Activated CD8-positive, alpha-beta T cell treated with anti-CD3 and anti-CD28 coated beads for 36 hours (primary cell): Measurements from ENCODE around the gene ACAA2. TPM values are rescaled to one million over a fixed set of nuclear protein-coding genes. Genes with fewer than 3 reads are reported as not detected.

ENCODE experiments used
- ATAC-seq: fragments of 200-7000 bp; cut with Tn5 transposase; one replicate; pipeline ENCODE4 v1.10.0; 2021; ENCODE audit warnings: mild to moderate bottlenecking, moderate library complexity
- CTCF ChIA-PET: fragments of 350-600 bp; sonication (Branson Sonifier 250); formaldehyde crosslinking; loops from one replicate; lab custom pipeline; 2021; ENCODE audit warnings: antibody characterized with exemption; lab: Charles Lee
- POLR2A ChIA-PET: fragments of 350-600 bp; sonication (Branson Sonifier 250); formaldehyde crosslinking; loops from one replicate; lab custom pipeline; 2021; ENCODE audit warnings: antibody characterized with exemption; lab: Charles Lee
- DNase-seq: peaks from one replicate; pipeline ENCODE4 v3.0.0-alpha.2; 2020
- H3K27ac Mint-ChIP-seq: one replicate; pipeline ENCODE4 v1.8.0; 2021; ENCODE audit warnings: mild to moderate bottlenecking, mixed read lengths
- H3K27me3 Mint-ChIP-seq: one replicate; pipeline ENCODE4 v1.8.0; 2021; ENCODE audit warnings: mixed read lengths
- H3K36me3 Mint-ChIP-seq: one replicate; pipeline ENCODE4 v1.8.0; 2021; ENCODE audit warnings: low read depth, mixed read lengths
- H3K4me1 Mint-ChIP-seq: one replicate; pipeline ENCODE4 v1.8.0; 2021; ENCODE audit warnings: low read depth, mixed read lengths
- H3K4me3 Mint-ChIP-seq: one replicate; pipeline ENCODE4 v1.8.0; 2021; ENCODE audit warnings: mild to moderate bottlenecking, moderate library complexity, mixed read lengths
- H3K9me3 Mint-ChIP-seq: one replicate; pipeline ENCODE4 v1.8.0; 2021; ENCODE audit warnings: mixed read lengths
- intact Hi-C: fragments of 100-400 bp; cut with micrococcal nuclease; formaldehyde crosslinking; loops from one replicate; pipeline ENCODE4 v1.10.0; 2022
- total RNA-seq, 2 experiments: library from RNA; stranded (reverse); gene quantifications; one replicate each; pipeline ENCODE4 v1.2.3, GENCODE V29; 2021
- TF ChIP-seq, protein P1 (sequence below): fragments of 200-600 bp; IDR thresholded peaks from one replicate; pipeline ENCODE4 v1.8.0; 2022; ENCODE audit warnings: antibody characterized with exemption, mild to moderate bottlenecking

ACAA2 gene, protein sequence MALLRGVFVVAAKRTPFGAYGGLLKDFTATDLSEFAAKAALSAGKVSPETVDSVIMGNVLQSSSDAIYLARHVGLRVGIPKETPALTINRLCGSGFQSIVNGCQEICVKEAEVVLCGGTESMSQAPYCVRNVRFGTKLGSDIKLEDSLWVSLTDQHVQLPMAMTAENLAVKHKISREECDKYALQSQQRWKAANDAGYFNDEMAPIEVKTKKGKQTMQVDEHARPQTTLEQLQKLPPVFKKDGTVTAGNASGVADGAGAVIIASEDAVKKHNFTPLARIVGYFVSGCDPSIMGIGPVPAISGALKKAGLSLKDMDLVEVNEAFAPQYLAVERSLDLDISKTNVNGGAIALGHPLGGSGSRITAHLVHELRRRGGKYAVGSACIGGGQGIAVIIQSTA
- 10 to 100 TPM; 83.3 to 84.6 TPM for total RNA-seq

DNA sequence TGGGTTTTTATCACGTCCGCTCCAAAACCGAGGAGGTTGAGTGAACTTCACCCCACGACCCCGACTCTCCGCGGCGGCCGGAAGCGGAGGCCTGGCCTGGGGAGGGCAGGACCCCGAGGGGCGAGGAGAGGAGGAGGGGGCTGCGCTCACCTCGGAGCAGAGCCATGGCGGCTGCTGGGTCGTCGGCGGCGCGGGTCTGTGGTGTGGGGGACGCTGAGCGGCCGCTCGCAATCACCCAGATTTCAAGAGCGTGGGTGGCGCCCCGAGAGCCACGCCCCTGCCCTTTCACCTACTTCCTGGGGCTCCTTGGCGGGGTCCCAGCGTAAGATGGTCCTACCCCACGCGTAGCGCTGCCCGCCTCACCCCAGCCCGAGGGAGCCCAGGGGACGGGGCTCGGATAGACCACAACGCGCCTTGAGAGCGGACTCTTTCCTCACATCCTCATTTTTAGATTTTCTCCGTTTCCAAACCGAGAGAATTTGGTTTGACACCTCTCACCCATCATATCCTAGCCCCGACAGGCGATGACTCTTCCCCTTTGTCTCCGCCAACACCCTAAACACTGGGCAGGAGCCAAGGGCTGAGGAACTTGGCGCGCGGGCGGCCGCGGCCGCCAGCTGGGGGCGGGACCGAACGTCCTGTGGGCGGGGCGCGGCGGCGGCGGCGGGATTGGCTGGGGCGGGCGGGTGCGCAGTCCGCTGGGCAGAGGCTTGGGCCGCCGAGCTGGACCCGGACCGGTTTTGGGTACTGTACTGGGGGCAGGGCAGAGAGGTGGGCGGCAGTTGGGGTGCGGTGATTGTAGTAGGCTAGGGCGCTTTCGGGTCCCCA, at the start of gene ACAA2:
Gene ACAA2 (minus strand): TSS at position 215 of the 828 bp plus-strand sequence. CDS start 49 bp downstream, at position 166.
- intact Hi-C loops: no loop called here
- Mint-ChIP-seq H3K36me3 (peaks cover 37% of the 10 kb centered on the region), H3K27me3 (no peaks in the 10 kb centered on the region), H3K4me1 (peaks cover 47% of the 10 kb centered on the region), H3K4me3 (peak within 1 kb of the TSS; percentile 97), H3K27ac (peak within 1 kb of the TSS; percentile 100), H3K9me3 (peaks cover 11% of the 10 kb centered on the region)
- DNase-seq (peak; percentile 88), ATAC-seq (peak; percentile 90)
- TF ChIP-seq, protein P1, sequence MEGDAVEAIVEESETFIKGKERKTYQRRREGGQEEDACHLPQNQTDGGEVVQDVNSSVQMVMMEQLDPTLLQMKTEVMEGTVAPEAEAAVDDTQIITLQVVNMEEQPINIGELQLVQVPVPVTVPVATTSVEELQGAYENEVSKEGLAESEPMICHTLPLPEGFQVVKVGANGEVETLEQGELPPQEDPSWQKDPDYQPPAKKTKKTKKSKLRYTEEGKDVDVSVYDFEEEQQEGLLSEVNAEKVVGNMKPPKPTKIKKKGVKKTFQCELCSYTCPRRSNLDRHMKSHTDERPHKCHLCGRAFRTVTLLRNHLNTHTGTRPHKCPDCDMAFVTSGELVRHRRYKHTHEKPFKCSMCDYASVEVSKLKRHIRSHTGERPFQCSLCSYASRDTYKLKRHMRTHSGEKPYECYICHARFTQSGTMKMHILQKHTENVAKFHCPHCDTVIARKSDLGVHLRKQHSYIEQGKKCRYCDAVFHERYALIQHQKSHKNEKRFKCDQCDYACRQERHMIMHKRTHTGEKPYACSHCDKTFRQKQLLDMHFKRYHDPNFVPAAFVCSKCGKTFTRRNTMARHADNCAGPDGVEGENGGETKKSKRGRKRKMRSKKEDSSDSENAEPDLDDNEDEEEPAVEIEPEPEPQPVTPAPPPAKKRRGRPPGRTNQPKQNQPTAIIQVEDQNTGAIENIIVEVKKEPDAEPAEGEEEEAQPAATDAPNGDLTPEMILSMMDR: no peak
- CTCF ChIA-PET: no interaction called here
- POLR2A ChIA-PET: no interaction called here

DNA sequence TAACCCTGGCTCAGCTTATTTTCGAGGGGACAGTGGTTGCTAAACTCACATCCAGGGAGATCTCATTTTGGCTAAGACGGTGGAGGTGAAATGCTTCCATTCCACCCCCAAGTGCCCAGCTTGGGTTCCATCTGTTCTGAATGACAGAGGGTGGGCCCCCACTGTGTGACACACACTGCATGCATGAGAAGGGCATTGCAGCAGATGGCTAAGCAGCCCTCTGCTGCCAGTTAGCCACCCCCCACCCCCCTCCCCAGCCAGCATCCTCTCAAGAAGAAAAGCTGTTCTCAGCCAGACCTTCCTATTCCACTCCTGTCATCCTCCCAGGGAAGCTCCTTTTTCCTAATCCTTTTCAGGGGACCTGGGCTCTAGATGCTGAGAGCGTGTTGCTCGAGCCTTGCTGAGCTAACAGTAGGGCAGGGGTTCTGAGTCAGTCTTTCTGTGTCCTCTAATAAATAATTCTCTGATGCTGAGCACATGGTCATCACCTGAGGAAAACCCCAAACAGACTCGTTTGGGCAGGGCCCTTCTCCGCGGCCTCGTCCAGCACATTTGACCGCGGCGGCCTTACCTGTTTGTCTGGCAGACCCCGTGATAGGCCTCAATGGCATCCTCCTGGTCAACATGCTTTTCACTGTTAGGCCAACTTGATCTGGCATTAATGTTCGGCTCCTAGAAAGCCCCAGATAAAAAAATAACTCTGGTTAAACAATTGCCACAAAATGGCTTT, 49.5 kb upstream of the ACAA2 start:
- no peaks in the 10 kb centered on the region for H3K36me3 Mint-ChIP-seq
- H3K4me3 Mint-ChIP-seq: no peak overlapping the region
- TF ChIP-seq, protein P1: no peak
- DNase-seq (no peak), ATAC-seq (no peak)
- intact Hi-C loops: no loop called here
- H3K4me1 Mint-ChIP-seq: no peaks in the 10 kb centered on the region
- POLR2A ChIA-PET: interaction anchor here (0.6 kb wide), 1 partner anchor 811 kb away, joined by 3 read pairs; no protein-coding TSS in a partner anchor
- CTCF ChIA-PET: interaction anchor here (0.9 to 8.9 kb wide), 10 partner anchors 10 to 350 kb away, joined by 3 to 131 read pairs (median 7); no protein-coding TSS in a partner anchor
- H3K27ac Mint-ChIP-seq: no peak overlapping the region
- no peaks in the 10 kb centered on the region for H3K9me3 Mint-ChIP-seq
- H3K27me3 Mint-ChIP-seq: no peaks in the 10 kb centered on the region

DNA sequence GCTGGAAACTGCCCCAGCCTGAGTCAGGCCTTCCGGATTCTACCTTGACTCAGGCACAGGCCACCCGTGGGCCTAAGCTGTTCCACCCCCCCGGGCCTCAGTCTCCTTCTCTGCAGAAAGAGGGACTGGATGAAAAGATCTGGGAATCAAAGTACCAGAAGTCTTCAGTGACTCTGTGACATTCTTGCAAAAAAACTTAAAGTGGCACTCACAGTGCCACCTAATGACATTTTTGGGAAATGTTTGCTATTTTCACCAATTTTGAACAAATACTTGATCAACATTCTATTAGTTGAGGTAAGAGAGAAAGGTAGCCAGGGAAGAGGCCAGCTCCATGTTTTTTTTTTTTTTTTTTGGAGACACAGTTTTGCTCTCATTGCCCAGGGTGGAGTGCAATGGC, 48.3 kb upstream of the ACAA2 start:
- Mint-ChIP-seq H3K9me3 (no peaks in the 10 kb centered on the region), H3K27me3 (no peaks in the 10 kb centered on the region), H3K4me3 (no peak overlapping the region), H3K36me3 (no peaks in the 10 kb centered on the region), H3K27ac (no peak overlapping the region), H3K4me1 (no peaks in the 10 kb centered on the region)
- no peak for ATAC-seq
- no peak for DNase-seq
- intact Hi-C loops: no loop called here
- TF ChIP-seq, protein P1: no peak
- ChIA-PET CTCF (interaction anchor here (0.9 to 8.9 kb wide), 15 partner anchors 11 to 349 kb away, joined by 3 to 131 read pairs (median 4); no protein-coding TSS in a partner anchor), POLR2A (interaction anchor here (0.6 kb wide), 1 partner anchor 573 kb away, joined by 3 read pairs; no protein-coding TSS in a partner anchor)

DNA sequence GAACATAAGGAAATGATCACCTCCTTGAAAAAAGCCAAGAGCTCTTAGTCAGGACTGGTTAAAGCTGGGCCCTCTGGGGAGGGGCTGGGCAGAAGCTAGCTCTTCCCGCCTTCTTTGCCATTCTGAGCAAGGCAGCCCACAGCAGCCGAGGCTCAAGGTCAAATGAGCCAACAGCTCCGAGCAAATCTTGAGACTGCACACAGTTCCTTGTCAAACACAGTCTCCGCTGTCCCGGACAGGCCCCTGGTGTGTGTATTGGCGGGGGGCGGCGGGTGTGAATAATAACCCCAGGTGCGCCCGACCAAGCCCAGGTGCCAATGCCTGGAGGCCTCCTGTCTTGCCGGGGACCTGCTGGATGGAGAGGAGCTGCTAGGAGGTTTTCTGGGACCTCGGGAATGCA, 46.4 kb upstream of the ACAA2 start:
- Mint-ChIP-seq H3K9me3 (no peaks in the 10 kb centered on the region), H3K36me3 (no peaks in the 10 kb centered on the region), H3K4me3 (no peak overlapping the region), H3K4me1 (no peaks in the 10 kb centered on the region), H3K27ac (no peak overlapping the region), H3K27me3 (no peaks in the 10 kb centered on the region)
- ChIA-PET CTCF (interaction anchor here (0.7 to 8.9 kb wide), 13 partner anchors 9 to 498 kb away, joined by 3 to 131 read pairs (median 5); no protein-coding TSS in a partner anchor), POLR2A (interaction anchor here (1.1 kb wide), 1 partner anchor 47 kb away, joined by 4 read pairs; no protein-coding TSS in a partner anchor)
- intact Hi-C loops: loop anchor here (2.0 to 10.0 kb wide), 2 partner anchors 75 to 349 kb away; no protein-coding TSS in a partner anchor
- TF ChIP-seq, protein P1: no peak
- ATAC-seq (no peak), DNase-seq (no peak)
